CD14-positive monocyte (primary cell): Measurements from ENCODE around the gene TRIM7. TPM values are rescaled to one million over a fixed set of nuclear protein-coding genes. Genes with fewer than 3 reads are reported as not detected.
A peak's percentile ranks its signal among the peaks of the same experiment; 100 is the strongest.

Source experiments
- DNase-seq, 3 donors: peaks; one replicate each; pipeline ENCODE4 v3.0.0-alpha.2; 2011 to 2022
- H2AFZ ChIP-seq: 2 replicates; pipeline ENCODE4 v1.6.0; 2012; ENCODE audit warnings: mild to moderate bottlenecking, low read depth, low read length, inconsistent platforms; ENCODE audit not compliant: insufficient read depth, poor library complexity, severe bottlenecking
- H3K27ac ChIP-seq, 2 donors: 1 replicate in 1 of 2; 2 replicates in 1 of 2; pipeline ENCODE4 v1.5.1; 2012 to 2013; ENCODE audit warnings: low read length in 2 of 2, control low read depth in 1 of 2, inconsistent platforms in 1 of 2, low read depth in 1 of 2, mild to moderate bottlenecking in 1 of 2
- H3K27me3 ChIP-seq, 2 donors: one replicate each; pipeline versions ENCODE4 v1.6.0 to v1.6.1; 2011 to 2013; ENCODE audit warnings: low read length in 2 of 2; ENCODE audit not compliant: control insufficient read depth in 2 of 2, insufficient read depth in 2 of 2
- H3K36me3 ChIP-seq, 2 donors: replicated peaks in 1 of 2; 1 replicate in 1 of 2; 2 replicates in 1 of 2; pipeline versions ENCODE4 v1.5.1 to v1.6.1; 2012 to 2013; ENCODE audit warnings: low read length in 2 of 2, control low read depth in 1 of 2, inconsistent platforms in 1 of 2, mild to moderate bottlenecking in 1 of 2; ENCODE audit not compliant: insufficient read depth in 2 of 2, control insufficient read depth in 1 of 2
- H3K4me1 ChIP-seq, 2 donors: 1 replicate in 1 of 2; 2 replicates in 1 of 2; pipeline versions ENCODE4 v1.5.1 to v1.6.1; 2012 to 2013; ENCODE audit warnings: low read length in 2 of 2, control low read depth in 1 of 2, inconsistent platforms in 1 of 2, mild to moderate bottlenecking in 1 of 2, moderate library complexity in 1 of 2; ENCODE audit not compliant: insufficient read depth in 2 of 2, control insufficient read depth in 1 of 2
- H3K4me2 ChIP-seq: replicated peaks from 2 replicates; pipeline ENCODE3; 2012; ENCODE audit warnings: low read length, moderate library complexity, mild to moderate bottlenecking; ENCODE audit not compliant: poor library complexity, severe bottlenecking; ENCODE audit errors: extremely low read depth
- H3K4me3 ChIP-seq, 3 experiments: fragments of 200-600 bp in 1 of 3; sonication (generic) in 1 of 3; replicated peaks in 1 of 3; 1 replicate in 2 of 3; 2 replicates in 1 of 3; pipeline ENCODE4 v1.5.1; 2011 to 2013; ENCODE audit warnings: low read length in 3 of 3, mild to moderate bottlenecking in 3 of 3, control low read depth in 2 of 3, low read depth in 2 of 3, inconsistent platforms in 1 of 3, moderate library complexity in 1 of 3
- H3K79me2 ChIP-seq: 2 replicates; pipeline ENCODE4 v1.6.0; 2012; ENCODE audit warnings: mild to moderate bottlenecking, control low read depth, inconsistent platforms, low read length, moderate library complexity; ENCODE audit not compliant: insufficient read depth
- H3K9ac ChIP-seq: 2 replicates; pipeline ENCODE4 v1.6.0; 2017; ENCODE audit warnings: low read length, mild to moderate bottlenecking; ENCODE audit not compliant: insufficient read depth, poor library complexity, severe bottlenecking
- H3K9me3 ChIP-seq, 2 donors: replicated peaks in 1 of 2; 1 replicate in 1 of 2; 2 replicates in 1 of 2; pipeline versions ENCODE4 v1.5.1 to v1.6.1; 2012 to 2013; ENCODE audit warnings: low read length in 2 of 2, control low read depth in 1 of 2; ENCODE audit not compliant: control insufficient read depth in 1 of 2, insufficient read depth in 1 of 2
- H4K20me1 ChIP-seq: 2 replicates; pipeline ENCODE4 v1.6.0; 2012; ENCODE audit warnings: mild to moderate bottlenecking, low read length, control low read depth, moderate library complexity; ENCODE audit not compliant: insufficient read depth
- H3K27ac Mint-ChIP-seq, 7 donors: one replicate each; pipeline ENCODE4 v1.8.0; 2020; ENCODE audit warnings: mild to moderate bottlenecking in 7 of 7, mixed read lengths in 7 of 7, moderate library complexity in 6 of 7, inconsistent platforms in 2 of 7
- H3K27me3 Mint-ChIP-seq, 3 donors: one replicate each; pipeline ENCODE4 v1.8.0; 2021 to 2022; ENCODE audit warnings: low read depth in 3 of 3, mild to moderate bottlenecking in 3 of 3, mixed read lengths in 3 of 3, moderate library complexity in 3 of 3, inconsistent platforms in 1 of 3
- H3K36me3 Mint-ChIP-seq, 2 donors: one replicate each; pipeline ENCODE4 v1.8.0; 2020; ENCODE audit warnings: mixed read lengths in 2 of 2, inconsistent platforms in 1 of 2, mild to moderate bottlenecking in 1 of 2
- H3K4me1 Mint-ChIP-seq: one replicate; pipeline ENCODE4 v1.8.0; 2020; ENCODE audit warnings: mild to moderate bottlenecking, mixed read lengths
- H3K4me3 Mint-ChIP-seq, 2 donors: one replicate each; pipeline ENCODE4 v1.8.0; 2020; ENCODE audit warnings: mild to moderate bottlenecking in 2 of 2, mixed read lengths in 2 of 2, moderate library complexity in 1 of 2
- H3K9me3 Mint-ChIP-seq, 7 donors: one replicate each; pipeline ENCODE4 v1.8.0; 2020 to 2022; ENCODE audit warnings: mixed read lengths in 7 of 7, mild to moderate bottlenecking in 6 of 7, moderate library complexity in 6 of 7, inconsistent platforms in 2 of 7
- CTCF ChIP-seq: fragments of 200-600 bp; IDR thresholded peaks from one replicate; pipeline ENCODE4 v1.8.0; 2022; ENCODE audit warnings: antibody characterized with exemption, mild to moderate bottlenecking
- WGBS: methylation state at CpG from one replicate; pipeline ENCODE4 v1.1.5; 2013; ENCODE audit warnings: missing lambda C conversion rate; ENCODE audit not compliant: insufficient coverage; 5-methylcytosine and 5-hydroxymethylcytosine counted together
- intact Hi-C, 2 donors: fragments of 100-400 bp; cut with micrococcal nuclease; formaldehyde crosslinking; loops; one replicate each; pipeline versions ENCODE4 v1.15.0 to v1.15.1; 2023
- polyA plus RNA-seq, 3 donors: library from polyadenylated mRNA; depleted of rRNA in 1 of 3; unstranded in 2 of 3; stranded (reverse) in 1 of 3; fragments of 300-500 nt in 2 of 3; fragments of >200 nt in 1 of 3; fragmentation: Illumina TruSeq in 2 of 3; gene quantifications; 1 replicate in 2 of 3; 2 replicates in 1 of 3; pipeline ENCODE4 v1.2.3, GENCODE V29; 2012 to 2021

TRIM7 gene
- polyA plus RNA-seq, 3 donors: 9.5 to 12.8 (median 10.3) TPM

- no peak for DNase-seq
- H3K36me3 ChIP-seq: no peaks in the 10 kb centered on the region
- no peaks in the 10 kb centered on the region for H3K79me2 ChIP-seq
- peaks cover 58 to 93% of the 10 kb centered on the region in 2 donors for H3K27me3 ChIP-seq
- intact Hi-C loops: no loop called here
- H3K4me2 ChIP-seq: no peak overlapping the region
- H3K4me1 Mint-ChIP-seq: peaks cover 32% of the 10 kb centered on the region
- peaks cover 0 to 28% of the 10 kb centered on the region in 2 donors for H3K9me3 ChIP-seq
- WGBS: 32% methylated on average over 4 of the region's 14 CpGs
- peak overlapping the region in 1 of 2 donors; percentile 81 for H3K4me3 Mint-ChIP-seq
- H3K4me3 ChIP-seq: no peak overlapping the region
- H3K9ac ChIP-seq: no peak overlapping the region
- no peak overlapping the region for H2AFZ ChIP-seq
- no peak overlapping the region for H3K27ac Mint-ChIP-seq
- no peak for TF ChIP-seq CTCF
- H3K9me3 Mint-ChIP-seq: peaks cover 6 to 36% (median 16%) of the 10 kb centered on the region in 7 donors
- H3K4me1 ChIP-seq: peaks cover 15 to 24% of the 10 kb centered on the region in 2 donors
- H3K27me3 Mint-ChIP-seq: peaks cover 89 to 97% (median 94%) of the 10 kb centered on the region in 3 donors
- H4K20me1 ChIP-seq: no peaks in the 10 kb centered on the region
- peaks cover 4 to 14% of the 10 kb centered on the region in 2 donors for H3K36me3 Mint-ChIP-seq
- no peak overlapping the region for H3K27ac ChIP-seq
Observed at GRCh38 chr5:181168595-181169118, 36.3 kb downstream of the TRIM7 start.

- H3K27ac ChIP-seq: no peak overlapping the region
- no peak overlapping the region for H2AFZ ChIP-seq
- peaks cover 4 to 12% of the 10 kb centered on the region in 2 donors for H3K36me3 Mint-ChIP-seq
- 7% methylated on average over 9 of the region's 11 CpGs for WGBS
- peak overlapping the region in 1 of 2 donors; percentile 81 for H3K4me3 Mint-ChIP-seq
- H4K20me1 ChIP-seq: no peaks in the 10 kb centered on the region
- no peak for DNase-seq
- H3K4me1 ChIP-seq: peaks cover 12 to 20% of the 10 kb centered on the region in 2 donors
- TF ChIP-seq CTCF: peak; percentile 55
- no peak overlapping the region for H3K4me3 ChIP-seq
- H3K27ac Mint-ChIP-seq: no peak overlapping the region
- no peak overlapping the region for H3K4me2 ChIP-seq
- no peaks in the 10 kb centered on the region for H3K79me2 ChIP-seq
- H3K27me3 Mint-ChIP-seq: peaks cover 87 to 96% (median 89%) of the 10 kb centered on the region in 3 donors
- no peak overlapping the region for H3K9ac ChIP-seq
- peaks cover 57 to 94% of the 10 kb centered on the region in 2 donors for H3K27me3 ChIP-seq
- peaks cover 30% of the 10 kb centered on the region for H3K4me1 Mint-ChIP-seq
- H3K9me3 ChIP-seq: peaks cover 0 to 27% of the 10 kb centered on the region in 2 donors
- H3K36me3 ChIP-seq: no peaks in the 10 kb centered on the region
- H3K9me3 Mint-ChIP-seq: peaks cover 7 to 33% (median 14%) of the 10 kb centered on the region in 7 donors
- intact Hi-C loops: no loop called here
Observed at GRCh38 chr5:181167814-181168488, 37.0 kb downstream of the TRIM7 start.
